IPS DF 6.9 (cell line): ENCODE results near the gene C1R.
"Not testable (repeated sequence)": the region's sequence is repeated elsewhere in the genome, so short reads cannot be mapped to it uniquely, and the experiment has no call there.

Experiments used
- DNase-seq: peaks from one replicate; pipeline ENCODE4 v3.0.0-alpha.2; 2013; ENCODE audit warnings: low read depth, low spot score
- H3K27ac ChIP-seq: one replicate; pipeline ENCODE4 v1.5.1; 2013; ENCODE audit warnings: low read length, control low read depth
- H3K27me3 ChIP-seq: 2 replicates; pipeline ENCODE4 v1.6.1; 2013; ENCODE audit warnings: mild to moderate bottlenecking, low read length; ENCODE audit not compliant: control insufficient read depth, insufficient read depth
- H3K36me3 ChIP-seq: 2 replicates; pipeline ENCODE4 v1.6.1; 2013; ENCODE audit warnings: low read length; ENCODE audit not compliant: control insufficient read depth, insufficient read depth
- H3K4me1 ChIP-seq: 2 replicates; pipeline ENCODE4 v1.6.1; 2013; ENCODE audit warnings: low read length; ENCODE audit not compliant: control insufficient read depth, insufficient read depth
- H3K4me3 ChIP-seq: 2 replicates; pipeline ENCODE4 v1.5.1; 2013; ENCODE audit warnings: mild to moderate bottlenecking, low read length
- H3K9me3 ChIP-seq: 2 replicates; pipeline ENCODE4 v1.6.1; 2013; ENCODE audit warnings: low read length, inconsistent platforms; ENCODE audit not compliant: control insufficient read depth, insufficient read depth
- WGBS: extraction: QIAGEN DNeasy Blood & Tissue Kit; methylation state at CpG from one replicate; pipeline ENCODE4 v1.1.7; 2013; ENCODE audit warnings: mixed read lengths, missing lambda C conversion rate; ENCODE audit not compliant: insufficient read length, insufficient coverage; 5-methylcytosine and 5-hydroxymethylcytosine counted together

Gene C1R

DNA sequence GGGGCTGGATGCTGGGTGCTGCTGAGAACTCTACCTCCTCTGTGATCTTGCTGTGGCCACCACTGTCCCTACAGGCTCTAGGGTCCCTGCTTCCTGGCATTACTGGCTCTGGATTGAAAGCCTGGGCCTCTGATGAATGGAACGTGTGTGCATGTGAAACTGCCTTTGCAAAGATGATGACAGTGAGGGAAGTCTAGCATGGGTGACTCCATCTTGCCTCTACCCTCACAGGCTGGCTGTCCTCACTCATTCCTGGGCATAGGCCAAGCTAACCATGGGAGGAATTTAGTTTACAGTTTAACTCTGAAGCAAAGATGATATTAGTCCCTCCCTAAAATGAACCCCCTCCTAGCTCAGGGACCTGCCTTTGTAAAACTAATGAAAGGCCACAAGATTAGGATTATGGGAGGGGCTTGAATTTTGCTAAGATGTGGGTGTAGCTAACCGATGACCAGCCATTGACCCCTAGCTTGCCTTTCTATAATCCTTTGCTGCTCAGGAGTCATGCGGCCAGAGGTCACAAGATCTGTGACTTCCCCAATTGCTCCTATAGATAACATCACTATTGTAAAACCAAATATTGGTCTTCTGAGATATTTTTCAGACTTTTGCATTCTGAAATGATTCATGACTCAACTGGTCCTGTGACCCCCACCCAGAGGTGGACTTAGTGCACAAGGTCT lies 33.9 kb downstream of the C1R start:
- Histone ChIP-seq H3K4me1 (peaks cover 2% of the 10 kb centered on the region; the same call in 1 of the 2 replicates), H3K27ac (no peak overlapping the region), H3K36me3 (no peaks in the 10 kb centered on the region), H3K4me3 (no peak overlapping the region), H3K27me3 (no peaks in the 10 kb centered on the region), H3K9me3 (no peaks in the 10 kb centered on the region)
- no peak for DNase-seq
- no CpG with 5 or more reads among the region's 3 CpGs for WGBS

DNA sequence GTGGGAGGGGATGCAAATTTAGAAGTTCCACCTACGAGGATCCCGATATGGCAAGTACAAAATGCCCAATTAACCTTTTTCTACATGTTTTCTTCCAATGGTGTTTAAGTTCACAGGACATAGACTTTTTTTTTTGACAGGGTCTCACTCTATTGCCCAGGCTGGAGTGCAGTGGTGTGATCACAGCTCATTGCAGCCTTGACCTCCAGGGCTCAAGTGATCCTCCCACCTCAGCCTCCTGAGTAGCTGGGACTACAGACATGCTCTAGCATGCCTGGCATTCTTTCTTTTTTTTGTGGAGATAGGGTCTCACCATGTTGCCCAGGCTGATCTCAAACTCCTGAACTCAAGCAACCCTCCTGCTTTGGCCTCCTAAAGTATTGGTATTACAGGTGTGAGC lies 36.5 kb downstream of the C1R start:
- not testable (repeated sequence) for H3K27ac ChIP-seq, H3K9me3 ChIP-seq, H3K4me3 ChIP-seq, H3K36me3 ChIP-seq, H3K4me1 ChIP-seq, DNase-seq, H3K27me3 ChIP-seq
- WGBS = no CpG with 5 or more reads among the region's 2 CpGs

DNA sequence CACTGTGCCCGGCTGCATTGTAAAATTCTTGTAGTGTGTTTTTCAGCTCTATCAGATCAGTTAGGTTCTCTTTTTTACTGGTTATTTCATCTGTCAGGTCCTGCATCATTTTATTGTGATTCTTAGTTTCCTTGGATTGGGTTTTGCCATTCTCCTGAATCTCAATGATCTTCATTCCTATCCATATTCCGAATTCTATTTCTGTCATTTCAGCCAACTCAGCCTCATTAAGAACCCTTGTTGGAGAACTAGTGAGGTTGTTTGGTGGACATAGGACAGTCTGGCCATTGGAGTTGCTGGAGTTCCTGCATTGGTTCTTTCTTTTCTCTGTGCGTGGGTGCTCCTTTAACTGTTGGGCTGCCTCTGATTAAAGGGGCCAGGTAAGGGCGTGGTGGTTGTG lies 37.3 kb downstream of the C1R start:
- no CpG with 5 or more reads among the region's 4 CpGs for WGBS
- H3K36me3 ChIP-seq = no peaks in the 10 kb centered on the region
- no peak overlapping the region for H3K4me3 ChIP-seq
- no peak for DNase-seq
- H3K27me3 ChIP-seq = no peaks in the 10 kb centered on the region
- no peaks in the 10 kb centered on the region for H3K4me1 ChIP-seq
- H3K27ac ChIP-seq = no peak overlapping the region
- H3K9me3 ChIP-seq = no peaks in the 10 kb centered on the region

DNA sequence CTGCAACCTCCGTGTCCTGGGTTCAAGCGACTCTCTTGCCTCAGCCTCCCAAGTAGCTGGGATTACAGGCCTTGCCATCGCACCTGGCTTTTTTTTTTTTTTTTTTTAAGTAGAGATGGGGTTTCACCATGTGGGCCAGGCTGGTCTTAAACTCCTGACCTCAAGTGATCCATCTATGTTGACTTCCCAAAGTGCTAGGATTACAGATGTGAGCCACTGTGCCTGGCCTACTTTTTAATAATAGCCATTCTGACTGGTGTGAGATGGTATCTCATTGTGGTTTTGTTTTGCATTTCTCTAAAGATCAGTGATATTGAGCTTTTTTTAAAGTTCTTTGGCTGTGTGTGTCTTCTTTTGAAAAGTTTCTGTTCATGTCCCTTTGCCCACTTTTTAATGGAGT lies 42.3 kb downstream of the C1R start:
- not testable (repeated sequence) for H3K9me3 ChIP-seq, H3K27me3 ChIP-seq, H3K36me3 ChIP-seq, DNase-seq, H3K4me1 ChIP-seq, H3K4me3 ChIP-seq, H3K27ac ChIP-seq
- WGBS = no CpG with 5 or more reads among the region's 3 CpGs

DNA sequence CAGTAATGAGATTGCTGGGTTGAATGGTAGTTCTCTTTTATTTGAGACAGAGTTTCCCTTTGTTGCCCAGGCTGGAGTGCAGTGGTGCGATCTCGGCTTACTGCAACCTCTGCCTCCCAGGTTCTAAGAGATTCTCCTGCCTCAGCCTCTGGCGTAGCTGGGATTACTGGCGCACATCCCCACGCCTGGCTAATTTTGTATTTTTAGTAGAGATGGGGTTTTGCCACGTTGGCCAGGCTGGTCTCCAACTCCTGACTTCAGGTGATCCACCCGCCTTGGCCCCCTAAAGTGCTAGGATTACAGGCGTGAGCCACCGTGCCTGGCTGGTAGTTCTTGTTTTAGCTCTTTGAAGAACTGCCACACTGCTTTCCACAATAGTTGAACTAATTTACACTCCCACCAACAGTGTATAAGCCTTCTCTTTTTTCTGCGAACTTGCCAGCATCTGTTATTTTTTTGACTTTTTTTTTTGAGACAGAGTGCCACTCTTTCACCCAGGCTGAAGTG lies 42.7 kb downstream of the C1R start:
- H3K9me3 ChIP-seq, H3K4me3 ChIP-seq, H3K27me3 ChIP-seq, H3K4me1 ChIP-seq, H3K27ac ChIP-seq, DNase-seq, H3K36me3 ChIP-seq: not testable (repeated sequence)
- WGBS = no CpG with 5 or more reads among the region's 10 CpGs

DNA sequence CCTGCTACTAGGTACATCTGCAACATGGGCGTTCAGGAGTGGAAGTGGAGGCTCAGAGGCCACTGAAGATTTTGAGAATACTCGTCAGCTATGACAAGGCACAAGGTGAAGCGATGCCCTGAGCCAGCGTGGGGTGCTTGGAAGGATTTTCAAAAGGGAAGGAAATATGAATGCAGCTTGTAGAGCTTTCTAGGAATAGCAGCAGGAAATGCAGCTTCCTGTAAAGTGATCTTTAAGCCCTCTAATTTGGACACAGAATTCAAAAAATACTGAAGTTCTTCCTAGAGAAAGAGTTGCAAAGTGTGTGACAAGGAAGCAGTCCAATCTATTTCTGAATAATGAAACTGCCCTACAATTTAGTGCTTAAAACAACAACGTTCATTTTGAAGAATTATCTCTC lies 44.9 kb downstream of the C1R start:
- no CpG with 5 or more reads among the region's 5 CpGs for WGBS
- Histone ChIP-seq H3K27me3 (no peaks in the 10 kb centered on the region), H3K27ac (no peak overlapping the region), H3K4me1 (no peaks in the 10 kb centered on the region), H3K9me3 (no peaks in the 10 kb centered on the region), H3K36me3 (no peaks in the 10 kb centered on the region), H3K4me3 (no peak overlapping the region)
- DNase-seq = no peak

DNA sequence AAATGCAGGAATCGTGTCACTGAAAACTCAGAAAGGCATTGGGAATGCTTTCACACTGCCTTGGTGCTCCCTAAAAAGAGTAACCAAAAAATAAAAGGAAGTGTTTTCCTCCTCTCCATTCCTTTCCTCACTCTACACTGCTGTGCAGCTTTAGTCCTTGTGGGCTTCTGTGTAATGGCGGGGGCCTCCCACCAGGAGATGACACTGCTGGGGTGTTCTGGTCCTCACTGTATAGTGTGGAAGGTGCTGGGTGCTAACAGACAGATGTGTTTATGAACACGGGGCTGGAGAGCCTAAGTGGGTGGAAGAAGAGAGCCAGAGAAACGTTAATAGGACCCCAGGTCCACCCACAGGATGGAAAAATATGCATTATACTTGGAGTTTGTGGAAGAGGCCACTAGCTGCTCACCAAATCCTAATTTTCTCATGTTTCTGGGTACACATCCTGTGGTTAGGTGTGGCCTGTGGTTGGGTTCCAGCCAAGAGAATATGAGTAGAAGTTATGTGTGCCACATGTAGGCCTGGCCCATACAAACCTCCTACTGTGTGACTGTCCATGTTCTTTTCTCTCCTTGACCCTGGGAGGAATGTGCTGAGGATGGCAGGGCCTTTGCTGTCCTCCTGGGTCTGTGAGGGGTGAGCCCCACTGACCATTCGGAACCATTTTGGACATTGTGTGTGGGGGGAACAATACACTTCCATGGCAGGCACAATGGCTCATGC lies 45.7 kb downstream of the C1R start:
- no peaks in the 10 kb centered on the region for H3K9me3 ChIP-seq
- WGBS = no CpG with 5 or more reads among the region's 5 CpGs
- H3K27ac ChIP-seq = no peak overlapping the region
- no peaks in the 10 kb centered on the region for H3K4me1 ChIP-seq
- no peaks in the 10 kb centered on the region for H3K27me3 ChIP-seq
- H3K36me3 ChIP-seq = no peaks in the 10 kb centered on the region
- no peak overlapping the region for H3K4me3 ChIP-seq
- DNase-seq = no peak

DNA sequence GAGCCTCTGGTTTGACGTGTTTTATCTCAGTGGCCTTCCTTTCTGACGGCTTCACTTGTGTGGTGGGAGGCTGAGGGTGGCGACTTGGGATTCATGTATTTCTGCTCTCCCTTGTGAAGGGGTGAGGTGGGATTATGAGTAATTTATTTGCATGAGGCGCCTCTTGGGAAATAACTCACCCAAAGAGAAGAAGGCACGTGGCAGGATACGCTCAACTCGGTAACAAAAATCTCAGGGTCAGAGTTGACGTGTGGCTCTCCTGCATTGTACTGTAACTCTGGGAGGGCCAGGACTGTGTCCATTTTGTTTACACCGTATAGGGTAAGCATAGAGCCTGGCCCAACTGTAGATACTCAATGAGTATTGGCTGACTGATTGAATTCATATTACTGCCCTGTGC lies 46.3 kb downstream of the C1R start:
- H3K36me3 ChIP-seq = no peaks in the 10 kb centered on the region
- no peaks in the 10 kb centered on the region for H3K9me3 ChIP-seq
- no peak overlapping the region for H3K27ac ChIP-seq
- no CpG with 5 or more reads among the region's 9 CpGs for WGBS
- no peaks in the 10 kb centered on the region for H3K27me3 ChIP-seq
- H3K4me1 ChIP-seq = no peaks in the 10 kb centered on the region
- no peak overlapping the region for H3K4me3 ChIP-seq
- DNase-seq = no peak

DNA sequence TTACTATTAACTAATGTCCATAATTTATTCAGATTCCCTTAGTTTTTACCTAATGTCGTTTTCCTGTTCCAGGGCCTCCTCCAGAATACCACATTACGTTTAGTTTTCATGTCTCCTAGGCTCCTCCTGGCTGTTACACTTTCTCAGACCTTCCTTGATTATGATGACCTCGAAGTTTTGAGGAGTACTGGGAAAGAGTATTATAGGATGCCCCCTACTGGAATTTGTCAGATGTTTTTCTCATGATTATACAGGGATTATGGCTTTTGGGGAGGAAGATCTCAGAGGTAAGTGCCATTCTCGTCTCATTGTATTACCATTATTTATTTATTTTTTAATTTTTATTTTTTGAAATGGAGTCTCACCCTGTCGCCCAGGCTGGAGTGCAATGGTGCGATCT lies 49.4 kb downstream of the C1R start:
- H3K36me3 ChIP-seq = no peaks in the 10 kb centered on the region
- no CpG with 5 or more reads among the region's 6 CpGs for whole genome bisulfite sequencing
- DNase-seq = no peak

DNA sequence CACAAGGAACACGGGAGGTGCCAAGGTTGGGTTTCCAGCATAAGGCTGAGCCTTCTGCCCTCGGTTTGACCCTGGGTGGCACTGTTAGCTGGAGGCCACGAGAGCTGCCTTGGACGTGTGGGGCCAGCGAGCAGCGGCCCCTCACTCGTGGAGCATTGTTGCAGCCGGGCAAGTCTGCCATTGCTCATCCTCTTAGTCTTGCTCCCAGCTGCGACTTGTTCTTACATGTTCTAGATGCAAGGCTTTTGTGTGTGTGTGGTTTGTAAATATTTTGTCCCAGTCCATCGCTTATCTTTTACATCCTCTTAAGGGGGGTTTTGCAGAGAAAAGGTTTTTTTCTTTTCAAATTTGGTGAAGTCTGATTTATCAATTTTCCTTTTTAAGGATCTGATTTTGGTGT lies 52.8 kb downstream of the C1R start:
- Histone ChIP-seq H3K4me1 (0 out of 2 replicates have a peak, but pooled peaks cover 1% of the 10 kb centered on the region), H3K27ac (no peak overlapping the region), H3K9me3 (no peaks in the 10 kb centered on the region), H3K4me3 (no peak overlapping the region), H3K36me3 (no peaks in the 10 kb centered on the region), H3K27me3 (no peaks in the 10 kb centered on the region)
- DNase-seq = no peak
- WGBS = no CpG with 5 or more reads among the region's 10 CpGs

More for the DNA sequence above, 49.4 kb downstream of the C1R start:
- H3K27me3 ChIP-seq = no peaks in the 10 kb centered on the region
- no peak overlapping the region for H3K27ac ChIP-seq
- H3K9me3 ChIP-seq = no peaks in the 10 kb centered on the region
- no peaks in the 10 kb centered on the region for H3K4me1 ChIP-seq
- no peak overlapping the region for H3K4me3 ChIP-seq
